ENCODE results near the gene DYSF.
A peak's percentile ranks its signal among the peaks of the same experiment; 100 is the strongest.

The DYSF gene

DNA sequence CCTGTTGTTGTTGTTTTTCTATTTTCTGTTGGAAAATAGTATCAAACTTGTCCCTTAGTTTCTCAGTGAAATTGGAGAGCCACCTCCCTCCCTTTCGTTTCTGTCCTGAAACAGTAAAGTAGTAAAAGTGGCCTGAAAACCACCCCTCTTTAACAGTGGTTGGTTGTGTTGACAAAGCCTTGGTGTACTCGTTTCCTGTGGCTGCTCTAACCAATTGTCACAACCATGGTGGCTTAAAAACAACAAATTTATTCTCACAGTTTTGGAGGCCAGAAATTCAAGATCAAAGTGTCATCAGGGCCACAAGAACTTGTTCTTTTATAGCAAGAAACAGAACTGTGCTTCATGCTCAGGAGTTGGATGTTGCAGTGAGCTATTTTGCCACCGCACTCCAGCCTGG, 4.0 kb upstream of the DYSF start:
- TF ChIP-seq, protein P1, sequence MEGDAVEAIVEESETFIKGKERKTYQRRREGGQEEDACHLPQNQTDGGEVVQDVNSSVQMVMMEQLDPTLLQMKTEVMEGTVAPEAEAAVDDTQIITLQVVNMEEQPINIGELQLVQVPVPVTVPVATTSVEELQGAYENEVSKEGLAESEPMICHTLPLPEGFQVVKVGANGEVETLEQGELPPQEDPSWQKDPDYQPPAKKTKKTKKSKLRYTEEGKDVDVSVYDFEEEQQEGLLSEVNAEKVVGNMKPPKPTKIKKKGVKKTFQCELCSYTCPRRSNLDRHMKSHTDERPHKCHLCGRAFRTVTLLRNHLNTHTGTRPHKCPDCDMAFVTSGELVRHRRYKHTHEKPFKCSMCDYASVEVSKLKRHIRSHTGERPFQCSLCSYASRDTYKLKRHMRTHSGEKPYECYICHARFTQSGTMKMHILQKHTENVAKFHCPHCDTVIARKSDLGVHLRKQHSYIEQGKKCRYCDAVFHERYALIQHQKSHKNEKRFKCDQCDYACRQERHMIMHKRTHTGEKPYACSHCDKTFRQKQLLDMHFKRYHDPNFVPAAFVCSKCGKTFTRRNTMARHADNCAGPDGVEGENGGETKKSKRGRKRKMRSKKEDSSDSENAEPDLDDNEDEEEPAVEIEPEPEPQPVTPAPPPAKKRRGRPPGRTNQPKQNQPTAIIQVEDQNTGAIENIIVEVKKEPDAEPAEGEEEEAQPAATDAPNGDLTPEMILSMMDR (conservative IDR thresholded peaks at IDR 0.05; ENCODE audit: low read length), result no peak
- no peak for TF ChIP-seq EZH2phosphoT487 (IDR thresholded peaks at IDR 0.05; ENCODE audit: borderline replicate concordance)
- Histone ChIP-seq H3K9ac (ENCODE audit: low read depth, low read length, poor library complexity, severe bottlenecking) (peak overlapping the region; percentile 59), H3K9me3 (ENCODE audit: insufficient read depth, low read depth, low read length) (no peaks in the 10 kb centered on the region), H3K9me2 (replicated peaks; ENCODE audit: low read depth, low read length) (no peaks in the 10 kb centered on the region), H3K4me1 (ENCODE audit: insufficient read depth, low read length, poor library complexity, severe bottlenecking) (peaks cover 58% of the 10 kb centered on the region), H3K4me3 (ENCODE audit: low read length, poor library complexity, severe bottlenecking) (peak overlapping the region; percentile 50), H4K20me1 (ENCODE audit: insufficient read depth, low read length, poor library complexity, severe bottlenecking) (no peaks in the 10 kb centered on the region), H2AFZ (ENCODE audit: low read length) (peak overlapping the region; percentile 78), H3K4me2 (ENCODE audit: low read depth, low read length, poor library complexity, severe bottlenecking) (peak overlapping the region; percentile 84), H3F3A (ENCODE audit: low read depth) (0 out of 2 replicates have a peak, but pooled peaks cover 2% of the 10 kb centered on the region), H3K27me3 (ENCODE audit: insufficient read depth, low read length, poor library complexity, severe bottlenecking) (no peaks in the 10 kb centered on the region), H3K36me3 (ENCODE audit: insufficient read depth, low read length) (no peaks in the 10 kb centered on the region), H3K79me2 (ENCODE audit: insufficient read depth, low read length) (no peaks in the 10 kb centered on the region)

DNA sequence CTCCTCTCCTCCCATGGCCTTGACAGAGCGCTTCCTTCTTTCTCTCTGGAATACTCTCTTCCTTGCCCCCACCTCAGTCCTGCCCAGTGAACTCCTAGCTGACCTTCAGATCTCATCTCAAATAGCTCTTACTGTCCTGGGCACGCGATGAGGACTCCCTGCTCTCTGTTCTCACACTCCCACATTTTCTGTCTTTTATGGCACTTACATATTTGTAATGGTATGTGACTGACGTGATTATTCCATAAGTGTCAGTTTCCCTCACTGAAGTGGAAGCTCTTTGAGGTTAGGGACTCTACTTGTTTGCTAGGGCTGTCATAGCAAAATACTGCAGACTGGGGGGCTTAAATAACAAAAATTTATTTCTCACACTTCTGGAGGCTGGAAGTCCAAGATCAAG, 1.7 kb upstream of the DYSF start:
- H3K4me2 ChIP-seq (ENCODE audit: low read depth, low read length, poor library complexity, severe bottlenecking), result peak overlapping the region; percentile 62

DNA sequence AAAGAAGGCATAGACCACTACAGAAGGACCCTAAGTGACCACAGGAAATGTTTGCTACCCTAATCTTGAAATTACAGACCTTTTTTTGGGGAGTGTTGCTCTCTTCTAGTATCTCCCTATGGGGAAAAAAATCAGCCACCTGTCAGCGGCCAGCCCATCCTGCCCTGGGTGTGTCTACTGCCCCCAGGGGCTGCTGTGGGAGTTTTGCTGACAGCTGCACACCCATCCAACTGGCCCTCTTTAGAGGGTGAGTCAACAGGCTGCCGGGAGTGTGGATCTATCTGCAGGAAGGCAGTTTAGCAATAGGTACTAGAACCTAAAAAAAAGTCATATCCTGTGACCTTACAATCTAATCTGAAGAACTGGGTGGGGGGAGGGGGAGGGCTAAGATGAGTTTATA, 796 bp upstream of the DYSF start:
- Histone ChIP-seq H3K4me1 (ENCODE audit: insufficient read depth, low read length, poor library complexity, severe bottlenecking) (peaks cover 89% of the 10 kb centered on the region), H4K20me1 (ENCODE audit: insufficient read depth, low read length, poor library complexity, severe bottlenecking) (no peaks in the 10 kb centered on the region), H3K79me2 (ENCODE audit: insufficient read depth, low read length) (no peaks in the 10 kb centered on the region), H3K4me2 (ENCODE audit: low read depth, low read length, poor library complexity, severe bottlenecking) (peak overlapping the region; percentile 62), H3K9me3 (ENCODE audit: insufficient read depth, low read depth, low read length) (no peaks in the 10 kb centered on the region), H3K9me2 (replicated peaks; ENCODE audit: low read depth, low read length) (no peaks in the 10 kb centered on the region), H3F3A (ENCODE audit: low read depth) (0 out of 2 replicates have a peak, but pooled peaks cover 2% of the 10 kb centered on the region), H2AFZ (ENCODE audit: low read length) (0 out of 2 replicates have a peak overlapping the region, but pooled peaks have one; percentile 50), H3K4me3 (ENCODE audit: low read length, poor library complexity, severe bottlenecking) (peak overlapping the region; percentile 50), H3K27me3 (ENCODE audit: insufficient read depth, low read length, poor library complexity, severe bottlenecking) (no peaks in the 10 kb centered on the region), H3K9ac (ENCODE audit: low read depth, low read length, poor library complexity, severe bottlenecking) (peak overlapping the region; percentile 51), H3K36me3 (ENCODE audit: insufficient read depth, low read length) (no peaks in the 10 kb centered on the region)
- TF ChIP-seq EZH2phosphoT487 (IDR thresholded peaks at IDR 0.05; ENCODE audit: borderline replicate concordance), result no peak
- TF ChIP-seq, protein P1 (conservative IDR thresholded peaks at IDR 0.05; ENCODE audit: low read length), result peak; percentile 72

More for the DNA sequence above, 1.7 kb upstream of the DYSF start:
- Histone ChIP-seq H3K9me2 (replicated peaks; ENCODE audit: low read depth, low read length) (no peaks in the 10 kb centered on the region), H3K4me3 (ENCODE audit: low read length, poor library complexity, severe bottlenecking) (no peak overlapping the region), H3K4me1 (ENCODE audit: insufficient read depth, low read length, poor library complexity, severe bottlenecking) (peaks cover 81% of the 10 kb centered on the region), H2AFZ (ENCODE audit: low read length) (no peak overlapping the region), H3F3A (ENCODE audit: low read depth) (0 out of 2 replicates have a peak, but pooled peaks cover 2% of the 10 kb centered on the region), H3K9me3 (ENCODE audit: insufficient read depth, low read depth, low read length) (no peaks in the 10 kb centered on the region), H3K79me2 (ENCODE audit: insufficient read depth, low read length) (no peaks in the 10 kb centered on the region), H3K9ac (ENCODE audit: low read depth, low read length, poor library complexity, severe bottlenecking) (peak overlapping the region; percentile 41), H3K27me3 (ENCODE audit: insufficient read depth, low read length, poor library complexity, severe bottlenecking) (no peaks in the 10 kb centered on the region), H4K20me1 (ENCODE audit: insufficient read depth, low read length, poor library complexity, severe bottlenecking) (no peaks in the 10 kb centered on the region), H3K36me3 (ENCODE audit: insufficient read depth, low read length) (no peaks in the 10 kb centered on the region)
- TF ChIP-seq, protein P1 (conservative IDR thresholded peaks at IDR 0.05; ENCODE audit: low read length), result no peak
- no peak for TF ChIP-seq EZH2phosphoT487 (IDR thresholded peaks at IDR 0.05; ENCODE audit: borderline replicate concordance)
